Umbilical cord (tissue), 2 donors: ENCODE results near the gene PLXDC1. TPM values are rescaled to one million over a fixed set of nuclear protein-coding genes. Genes with fewer than 3 reads are reported as not detected.
"Not testable (repeated sequence)": the region's sequence is repeated elsewhere in the genome, so short reads cannot be mapped to it uniquely, and the experiment has no call there.

ENCODE experiments used
- DNase-seq: peaks from one replicate; pipeline ENCODE4 v3.0.0-alpha.2; 2015; ENCODE audit warnings: low spot score
- total RNA-seq: library from RNA; depleted of rRNA; stranded (reverse); fragments of >200 nt; gene quantifications from one replicate; pipeline ENCODE4 v1.2.3, GENCODE V29; 2014; ENCODE audit warnings: low replicate concordance; ENCODE audit not compliant: insufficient read depth

Gene PLXDC1
- total RNA-seq, 1 donor from 2014 or later, result 9.9 TPM

- no peak for DNase-seq
These were observed 4.2 kb upstream of the PLXDC1 start for GRCh38 chr17:39155654-39156053.

DNA sequence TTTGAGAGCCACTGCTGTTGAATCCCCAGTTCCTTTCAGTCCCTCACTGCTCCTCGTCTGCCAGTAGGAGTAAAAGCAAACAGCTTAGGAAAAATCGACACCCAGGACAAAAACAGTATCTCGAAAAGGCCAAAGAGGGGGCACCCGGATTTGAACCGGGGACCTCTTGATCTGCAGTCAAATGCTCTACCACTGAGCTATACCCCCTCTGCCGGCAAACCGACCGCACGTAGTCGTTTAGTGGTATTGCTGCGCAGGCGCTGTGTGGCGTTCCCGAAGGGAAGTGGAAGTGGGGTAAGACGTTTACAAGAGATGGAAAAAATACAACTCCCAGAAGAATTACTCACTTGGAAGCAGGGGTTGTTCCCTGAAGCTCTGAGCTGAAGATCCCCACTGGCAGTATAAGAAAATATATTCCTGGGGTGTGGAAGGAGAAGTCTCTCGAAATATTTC, 2.2 kb upstream of the PLXDC1 start:
- peak; percentile 96 for DNase-seq

GRCh38 chr17:39151943-39152818, 744 bp upstream of the PLXDC1 start:
- DNase-seq, result peak; percentile 23

DNA sequence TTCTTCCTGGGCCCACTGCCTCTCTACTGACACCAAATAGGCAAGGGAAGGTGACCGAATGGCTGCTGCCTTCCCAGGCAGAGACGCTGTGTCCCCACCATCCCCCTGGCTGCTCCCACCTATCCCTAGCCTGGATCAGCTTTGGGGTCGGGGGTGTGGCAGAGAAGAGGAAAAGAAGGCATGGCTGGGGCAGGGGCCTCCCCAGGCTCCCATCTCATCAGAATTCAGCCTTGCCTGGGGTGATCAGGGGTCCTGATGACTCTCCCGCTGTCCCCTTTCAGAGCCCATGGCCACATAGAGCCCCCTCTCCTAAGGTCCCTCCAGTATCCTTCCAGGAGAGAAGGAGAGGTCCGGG, 665 bp downstream of the PLXDC1 start:
- no peak for DNase-seq

DNA sequence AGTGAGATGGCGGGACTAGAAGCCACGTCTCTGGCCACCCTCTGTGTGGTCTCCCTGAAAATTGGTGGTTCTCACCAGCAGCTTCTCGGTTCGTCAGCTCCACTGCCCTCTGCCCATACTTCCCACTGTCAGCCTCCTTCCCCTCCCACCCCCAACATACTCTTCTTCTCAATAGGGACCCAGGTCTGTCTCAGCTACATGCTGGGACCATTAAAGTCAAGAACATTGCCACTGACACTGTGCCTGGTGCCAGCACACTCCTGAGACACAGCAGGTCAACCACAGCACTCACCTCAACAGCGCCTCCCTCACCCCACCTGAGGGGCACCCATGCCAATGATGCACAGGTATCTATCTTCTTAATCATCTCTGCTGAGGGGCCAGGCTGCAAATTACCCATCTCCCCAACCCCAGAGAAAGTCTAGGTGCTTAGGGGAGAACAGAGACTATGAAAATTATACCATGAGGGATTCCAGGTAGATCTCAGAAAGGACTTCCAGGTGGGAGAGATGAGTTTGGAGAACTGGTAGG, 1.3 kb downstream of the PLXDC1 start:
- DNase-seq, result no peak

GRCh38 chr17:39147221-39148185, 3.9 kb downstream of the PLXDC1 start:
- DNase-seq, result no peak

GRCh38 chr17:39146273-39146672, 5.2 kb downstream of the PLXDC1 start:
- DNase-seq, result no peak

DNA sequence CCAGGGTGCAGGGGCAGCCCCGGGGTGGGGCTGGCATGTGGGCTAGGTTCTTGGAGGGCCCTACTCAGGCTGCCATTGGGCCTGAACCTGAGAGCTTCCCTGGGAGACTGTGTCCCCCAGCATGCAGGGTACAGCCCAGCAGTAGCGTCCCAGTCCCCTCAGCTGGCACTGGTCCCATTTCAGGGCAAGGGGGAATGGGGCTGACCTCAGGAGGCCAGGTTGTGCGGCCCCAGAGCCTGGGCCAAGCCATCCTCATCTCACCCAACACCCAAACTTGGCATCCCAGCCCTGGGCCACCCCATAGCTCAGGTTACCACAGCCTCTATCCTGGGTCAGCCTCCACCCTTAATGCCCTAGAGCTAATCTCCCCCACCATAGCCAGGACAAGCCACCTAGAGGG, 6.3 kb downstream of the PLXDC1 start:
- DNase-seq, result no peak

DNA sequence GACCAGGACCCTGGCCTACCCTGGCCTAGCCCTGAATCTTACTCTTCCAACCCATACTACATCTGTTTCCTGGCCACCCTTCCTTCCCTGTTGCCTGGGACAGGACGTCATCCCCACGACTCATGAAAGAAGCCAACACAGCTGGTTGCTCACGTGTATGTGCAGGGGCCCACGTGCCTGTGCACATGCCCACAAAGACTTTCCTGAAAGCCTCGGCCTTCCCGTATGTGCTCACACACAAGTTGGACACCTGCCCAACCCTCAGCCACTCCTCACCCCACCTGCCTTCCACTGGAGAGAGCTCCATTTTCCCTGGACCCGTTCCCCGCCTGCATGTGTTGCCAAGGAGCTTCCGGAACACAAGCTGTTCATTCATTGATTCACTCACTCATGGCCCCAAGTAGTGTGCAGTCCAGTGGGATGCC, 7.0 kb downstream of the PLXDC1 start:
- no peak for DNase-seq

GRCh38 chr17:39143552-39144093, 7.8 kb downstream of the PLXDC1 start:
- no peak for DNase-seq

GRCh38 chr17:39141915-39142664, 9.3 kb downstream of the PLXDC1 start:
- no peak for DNase-seq

DNA sequence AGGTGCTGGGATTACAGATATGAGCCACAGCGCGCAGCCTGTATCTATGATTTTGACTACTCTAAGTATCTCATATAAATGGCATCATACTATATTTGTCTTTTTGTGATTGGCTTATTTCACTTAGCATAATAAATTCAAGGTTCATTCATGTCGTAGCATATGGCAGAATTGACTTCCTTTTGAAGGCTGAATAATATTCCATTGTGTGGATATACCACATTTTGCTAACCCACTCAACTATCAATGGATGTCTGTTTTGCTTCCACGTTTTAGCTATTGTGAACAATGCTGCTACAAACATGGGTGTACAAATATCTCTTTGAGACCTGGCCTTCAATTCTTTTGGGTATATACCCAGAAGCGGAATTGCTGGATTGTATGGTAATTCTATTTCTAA, 10.1 kb downstream of the PLXDC1 start:
- DNase-seq, result no peak

- no peak for DNase-seq
These were observed 11.9 kb downstream of the PLXDC1 start for GRCh38 chr17:39139561-39139960.

DNA sequence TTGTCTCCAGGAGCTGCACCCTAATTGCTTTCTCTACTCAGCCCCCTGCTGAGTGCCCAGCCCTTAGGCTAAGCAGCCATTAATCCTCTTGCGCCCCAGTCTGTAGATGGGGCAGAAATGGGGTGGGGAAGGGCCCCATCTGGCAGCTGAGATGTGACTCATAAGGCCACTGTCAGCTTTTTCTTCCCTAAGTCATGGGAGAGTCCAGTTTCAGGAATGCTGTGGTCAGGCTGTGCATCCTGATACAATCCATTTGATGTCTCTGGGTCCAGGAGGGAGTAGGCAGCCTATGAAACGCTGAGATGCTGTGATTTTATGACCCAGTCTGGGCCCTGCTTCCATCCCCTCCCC, 12.3 kb downstream of the PLXDC1 start:
- DNase-seq, result peak; percentile 30

DNA sequence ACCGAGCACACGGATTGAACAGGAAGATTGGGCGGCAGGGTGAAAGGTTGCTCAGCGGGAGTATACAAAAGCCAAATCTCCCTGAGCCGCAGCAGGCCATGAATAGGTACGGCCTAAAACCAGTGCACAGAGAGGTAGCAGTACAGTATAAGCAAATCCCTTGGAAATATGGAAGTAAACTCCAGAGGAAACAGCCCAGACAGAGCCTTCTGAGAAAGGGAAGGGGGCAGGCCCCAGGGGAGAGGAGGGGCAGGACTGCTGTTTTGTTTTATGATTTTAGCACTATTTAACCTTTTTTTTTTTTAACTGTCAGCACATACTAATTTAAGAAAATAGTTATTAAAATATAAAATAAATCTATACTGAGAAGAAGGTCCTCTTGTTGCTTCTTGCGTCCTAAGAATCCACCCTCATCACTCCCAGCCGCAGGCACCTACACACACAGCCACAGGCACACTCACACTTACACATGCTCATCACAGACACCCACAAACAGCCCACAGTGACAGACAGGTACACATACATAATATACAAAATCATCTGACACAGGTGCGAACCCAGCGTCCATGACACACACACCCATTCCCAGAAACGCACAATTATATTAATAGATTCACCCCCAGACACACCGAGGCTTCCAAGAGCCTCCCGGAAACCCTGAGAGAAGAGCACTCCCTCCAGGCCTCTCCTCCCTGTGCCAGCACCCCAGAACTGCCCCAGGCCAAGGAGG, 12.8 kb downstream of the PLXDC1 start:
- DNase-seq, result no peak

GRCh38 chr17:39134878-39135277, 16.6 kb downstream of the PLXDC1 start:
- peak; percentile 68 for DNase-seq

DNA sequence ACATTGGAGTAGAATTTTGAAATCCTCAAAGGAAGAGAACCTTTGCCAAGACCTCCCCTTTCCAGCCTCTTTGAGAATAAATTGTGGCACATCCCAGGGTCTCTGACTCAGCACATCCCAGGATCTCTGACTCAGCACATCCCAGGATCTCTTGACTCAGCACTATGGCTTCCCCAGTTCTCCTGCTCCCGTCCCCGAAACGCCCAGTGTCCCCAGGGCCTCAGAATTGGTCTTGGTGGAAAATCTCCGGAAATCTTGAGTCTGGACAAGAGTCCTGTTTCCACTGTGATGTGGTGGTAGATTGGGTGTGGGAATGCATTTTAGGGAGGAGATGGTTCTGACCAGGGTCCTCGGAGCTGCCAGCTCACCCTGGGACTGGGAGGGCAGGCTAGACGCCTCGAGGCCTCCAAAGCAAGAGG, 19.2 kb downstream of the PLXDC1 start:
- DNase-seq, result peak; percentile 48

- no peak for DNase-seq
These were observed 19.8 kb downstream of the PLXDC1 start for GRCh38 chr17:39131616-39132015.

GRCh38 chr17:39130205-39130604, 21.2 kb downstream of the PLXDC1 start:
- DNase-seq, result no peak

DNA sequence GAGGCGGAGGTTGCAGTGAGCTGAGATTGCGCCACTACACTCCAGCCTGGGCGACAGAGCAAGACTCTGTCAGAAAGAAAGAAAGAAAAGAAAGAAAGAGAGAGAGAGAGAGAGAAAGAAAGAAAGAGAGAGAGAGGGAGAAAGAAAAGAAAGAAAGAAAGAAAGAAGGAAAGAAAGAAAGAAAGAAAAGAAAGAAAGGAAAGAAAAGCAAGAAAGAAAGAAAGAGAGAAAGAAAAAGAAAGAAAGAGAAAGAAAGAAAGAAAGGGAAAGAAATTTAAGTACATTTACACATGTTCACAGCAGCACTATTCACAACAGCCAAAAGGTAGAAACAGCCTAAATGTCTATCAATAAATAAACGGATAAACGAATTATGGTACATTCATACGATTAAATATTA, 21.9 kb downstream of the PLXDC1 start:
- not testable (repeated sequence) for DNase-seq
